ENCODE measurements around the gene RGS3.
A peak's percentile ranks its signal among the peaks of the same experiment; 100 is the strongest.

RGS3 gene

GRCh38 chr9:113590991-113591898, 127.7 kb downstream of the RGS3 start:
- TF ChIP-seq, protein P1, sequence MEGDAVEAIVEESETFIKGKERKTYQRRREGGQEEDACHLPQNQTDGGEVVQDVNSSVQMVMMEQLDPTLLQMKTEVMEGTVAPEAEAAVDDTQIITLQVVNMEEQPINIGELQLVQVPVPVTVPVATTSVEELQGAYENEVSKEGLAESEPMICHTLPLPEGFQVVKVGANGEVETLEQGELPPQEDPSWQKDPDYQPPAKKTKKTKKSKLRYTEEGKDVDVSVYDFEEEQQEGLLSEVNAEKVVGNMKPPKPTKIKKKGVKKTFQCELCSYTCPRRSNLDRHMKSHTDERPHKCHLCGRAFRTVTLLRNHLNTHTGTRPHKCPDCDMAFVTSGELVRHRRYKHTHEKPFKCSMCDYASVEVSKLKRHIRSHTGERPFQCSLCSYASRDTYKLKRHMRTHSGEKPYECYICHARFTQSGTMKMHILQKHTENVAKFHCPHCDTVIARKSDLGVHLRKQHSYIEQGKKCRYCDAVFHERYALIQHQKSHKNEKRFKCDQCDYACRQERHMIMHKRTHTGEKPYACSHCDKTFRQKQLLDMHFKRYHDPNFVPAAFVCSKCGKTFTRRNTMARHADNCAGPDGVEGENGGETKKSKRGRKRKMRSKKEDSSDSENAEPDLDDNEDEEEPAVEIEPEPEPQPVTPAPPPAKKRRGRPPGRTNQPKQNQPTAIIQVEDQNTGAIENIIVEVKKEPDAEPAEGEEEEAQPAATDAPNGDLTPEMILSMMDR (IDR thresholded peaks at IDR 0.05; ENCODE audit: insufficient read depth, missing control alignments) = peak; percentile 98
- DNase-seq (ENCODE audit: insufficient read length, low spot score) = peak; percentile 77
- FAIRE-seq = no peak

DNA sequence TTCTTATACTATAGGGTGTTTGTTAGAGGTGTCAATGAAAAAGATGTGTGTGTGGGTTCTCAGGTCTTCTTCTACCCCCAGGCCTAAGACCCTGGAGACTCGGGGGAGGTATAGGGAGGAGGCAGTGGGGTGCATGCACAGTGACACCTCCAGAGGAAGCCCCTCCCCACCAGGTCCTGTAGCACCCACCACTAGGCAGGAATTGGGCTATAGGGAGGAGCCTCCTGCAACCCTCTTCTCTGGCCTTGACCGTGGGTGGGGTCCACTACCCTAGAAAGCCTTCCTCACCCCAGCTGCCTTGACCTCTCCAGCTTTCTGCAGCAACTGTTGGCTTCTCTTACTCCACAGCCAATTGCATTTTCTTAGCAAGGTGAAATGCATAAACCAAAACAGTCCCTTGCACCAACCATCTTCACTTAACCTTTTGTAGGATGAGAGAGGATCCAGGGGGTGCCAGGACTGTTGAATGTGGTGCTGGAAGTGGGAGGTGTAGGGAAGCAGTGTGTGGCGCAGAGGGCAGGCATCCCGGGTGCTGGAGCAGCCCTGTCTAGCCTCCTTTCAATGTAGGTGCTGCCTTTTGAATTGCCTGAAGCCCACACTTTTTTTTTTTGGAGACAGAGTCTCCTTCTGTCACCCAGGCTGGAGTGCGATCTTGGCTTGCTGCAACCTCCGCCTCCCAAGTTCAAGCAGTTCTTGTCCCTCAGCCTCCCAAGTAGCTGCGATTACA, 128.5 kb downstream of the RGS3 start:
- FAIRE-seq = no peak
- no peak for DNase-seq (ENCODE audit: insufficient read length, low spot score)
- TF ChIP-seq, protein P1 (IDR thresholded peaks at IDR 0.05; ENCODE audit: insufficient read depth, missing control alignments) = no peak

- TF ChIP-seq, protein P1 (IDR thresholded peaks at IDR 0.05; ENCODE audit: insufficient read depth, missing control alignments) = no peak
- FAIRE-seq = no peak
- DNase-seq (ENCODE audit: insufficient read length, low spot score) = no peak
Measured at GRCh38 chr9:113592876-113593575, 129.5 kb downstream of the RGS3 start.

GRCh38 chr9:113593682-113594281, 130.3 kb downstream of the RGS3 start:
- DNase-seq (ENCODE audit: insufficient read length, low spot score) = no peak
- TF ChIP-seq, protein P1 (IDR thresholded peaks at IDR 0.05; ENCODE audit: insufficient read depth, missing control alignments) = no peak
- no peak for FAIRE-seq

- TF ChIP-seq, protein P1 (IDR thresholded peaks at IDR 0.05; ENCODE audit: insufficient read depth, missing control alignments) = no peak
- DNase-seq (ENCODE audit: insufficient read length, low spot score) (no peak), FAIRE-seq (no peak)
Measured at GRCh38 chr9:113594484-113595299, 131.2 kb downstream of the RGS3 start.

- TF ChIP-seq, protein P1 (IDR thresholded peaks at IDR 0.05; ENCODE audit: insufficient read depth, missing control alignments) = no peak
- DNase-seq (ENCODE audit: insufficient read length, low spot score) (no peak), FAIRE-seq (no peak)
Measured at GRCh38 chr9:113596616-113597320, 133.2 kb downstream of the RGS3 start.
